Panc1 (cell line): ENCODE data around the gene MYCBPAP. TPM values are rescaled to one million over a fixed set of nuclear protein-coding genes. Genes with fewer than 3 reads are reported as not detected.

Source experiments
- ATAC-seq: fragments of 200-7000 bp; cut with Tn5 transposase; 2 replicates; pipeline ENCODE4 v1.9.1; 2020; ENCODE audit warnings: mild to moderate bottlenecking, moderate library complexity
- BruUV-seq: library from RNA; stranded (reverse); fragments of 400-500 nt; replicated peaks from 2 replicates; lab custom pipeline; 2021; lab: Mats Ljungman, UMichigan
- CTCF ChIA-PET: fragments of 300-600 bp; sonication (Branson Sonifier 250); formaldehyde crosslinking; loops from one replicate; lab custom pipeline; 2022; ENCODE audit warnings: antibody characterized with exemption; lab: Charles Lee
- POLR2A ChIA-PET: fragments of 300-600 bp; sonication (Branson Sonifier 250); formaldehyde crosslinking; loops from one replicate; lab custom pipeline; 2022; ENCODE audit warnings: antibody characterized with exemption; lab: Charles Lee
- DNase-seq: peaks from one replicate; pipeline ENCODE4 v3.0.0-alpha.2; 2010; ENCODE audit warnings: low read depth, low spot score
- H3K27ac ChIP-seq: 2 replicates; pipeline ENCODE4 v1.5.1; 2011; ENCODE audit warnings: mild to moderate bottlenecking, low read length, inconsistent platforms
- H3K27me3 ChIP-seq: fragments of 200-500 bp; sonication (Bioruptor generic); 2 replicates; pipeline ENCODE4 v1.6.0; 2014; ENCODE audit warnings: low read length, inconsistent platforms; ENCODE audit not compliant: control insufficient read depth, insufficient read depth
- H3K36me3 ChIP-seq: fragments of 200-500 bp; sonication (Bioruptor generic); 2 replicates; pipeline ENCODE4 v1.5.1; 2014; ENCODE audit warnings: inconsistent platforms, mild to moderate bottlenecking, low read length, moderate library complexity; ENCODE audit not compliant: control insufficient read depth, insufficient read depth
- H3K4me1 ChIP-seq: 2 replicates; pipeline ENCODE4 v1.5.1; 2011; ENCODE audit warnings: inconsistent platforms, mild to moderate bottlenecking, low read length, moderate library complexity; ENCODE audit not compliant: control insufficient read depth, insufficient read depth
- H3K4me3 ChIP-seq, 2 experiments: 2 replicates each; pipeline ENCODE4 v1.5.1; 2011 to 2012; ENCODE audit warnings: low read depth in 2 of 2, low read length in 2 of 2, mild to moderate bottlenecking in 2 of 2, inconsistent platforms in 1 of 2, moderate library complexity in 1 of 2
- H3K9me3 ChIP-seq: fragments of 200-500 bp; sonication (Bioruptor generic); 2 replicates; pipeline ENCODE4 v1.5.1; 2014; ENCODE audit warnings: low read depth, mild to moderate bottlenecking, inconsistent platforms, low read length, moderate library complexity; ENCODE audit not compliant: control insufficient read depth, insufficient read depth
- POLR2AphosphoS5 ChIP-seq: IDR thresholded peaks from 2 replicates; pipeline ENCODE4 v1.6.1; 2012; ENCODE audit warnings: mild to moderate bottlenecking, low read depth, low read length, moderate library complexity
- SIN3A ChIP-seq: IDR thresholded peaks from 2 replicates; pipeline ENCODE4 v1.6.1; 2012; ENCODE audit warnings: low read depth, mild to moderate bottlenecking, low read length, moderate library complexity, borderline replicate concordance; ENCODE audit not compliant: insufficient read depth
- TCF7L2 ChIP-seq: IDR thresholded peaks from 2 replicates; pipeline ENCODE4 v1.6.1; 2011; ENCODE audit warnings: mild to moderate bottlenecking, low read depth, low read length, inconsistent platforms
- in situ Hi-C: cut with HindIII; loops from 2 replicates; pipeline ENCODE4 v1.10.0; 2016; ENCODE audit warnings: low sequenced_read_pairs, low pct_unique_long_range_greater_than_20kb
- intact Hi-C: fragments of 100-400 bp; cut with micrococcal nuclease; formaldehyde crosslinking; loops from one replicate; pipeline ENCODE4 v1.10.0; 2022; ENCODE audit not compliant: unreplicated experiment
- total RNA-seq: library from RNA; stranded (reverse); gene quantifications from one replicate; pipeline ENCODE4 v1.2.1, GENCODE V29; 2021; ENCODE audit not compliant: unreplicated experiment
- TF ChIP-seq, protein P1 (sequence below), 2 experiments: IDR thresholded peaks; 2 replicates each; pipeline ENCODE4 v1.6.1; 2011 to 2012; ENCODE audit warnings: low read depth in 2 of 2, control low read depth in 1 of 2, low read length in 1 of 2, mild to moderate bottlenecking in 1 of 2, moderate library complexity in 1 of 2; ENCODE audit not compliant: insufficient read depth in 1 of 2
- TF ChIP-seq, protein P2 (sequence below): fragments of 450-650 bp; IDR thresholded peaks from 2 replicates; pipeline ENCODE4 v1.5.1; 2017; ENCODE audit warnings: mild to moderate bottlenecking

The MYCBPAP gene
- total RNA-seq, 1 experiment from 2014 or later, result 2.2 TPM

DNA sequence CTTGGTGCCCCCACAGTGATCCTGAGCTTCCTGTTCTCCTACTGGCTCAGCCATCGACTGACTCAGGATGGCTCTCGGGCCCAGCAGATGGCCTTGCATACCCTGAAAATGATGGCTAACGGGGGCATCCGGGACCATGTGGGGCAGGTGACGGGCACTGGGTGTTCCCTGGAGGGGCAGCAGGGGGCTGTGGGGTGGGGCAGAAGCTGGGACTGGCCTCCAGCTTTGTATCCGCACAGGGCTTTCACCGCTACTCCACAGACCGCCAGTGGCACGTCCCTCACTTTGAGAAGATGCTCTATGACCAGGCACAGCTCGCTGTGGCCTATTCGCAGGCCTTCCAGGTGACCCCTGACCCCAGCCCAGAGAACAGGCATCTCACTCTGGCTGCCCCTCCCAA lies 41.7 kb downstream of the MYCBPAP start:
- DNase-seq (no peak), ATAC-seq (no peak)
- H3K27me3 ChIP-seq, result no peaks in the 10 kb centered on the region
- no TSS peak for BruUV-seq
- no peak overlapping the region for H3K27ac ChIP-seq
- in situ Hi-C loops, result no loop called here
- H3K4me3 ChIP-seq, result no peak overlapping the region
- POLR2A ChIA-PET, result interaction anchor here (0.6 kb wide), 2 partner anchors 10 to 214 kb away, joined by 4 to 13 read pairs; partner anchors contain the start of gene CACNA1G
- intact Hi-C loops, result loop anchor here (2.0 to 5.0 kb wide), 2 partner anchors 77 to 292 kb away; no protein-coding TSS in a partner anchor
- no peaks in the 10 kb centered on the region for H3K36me3 ChIP-seq
- TF ChIP-seq, protein P1, sequence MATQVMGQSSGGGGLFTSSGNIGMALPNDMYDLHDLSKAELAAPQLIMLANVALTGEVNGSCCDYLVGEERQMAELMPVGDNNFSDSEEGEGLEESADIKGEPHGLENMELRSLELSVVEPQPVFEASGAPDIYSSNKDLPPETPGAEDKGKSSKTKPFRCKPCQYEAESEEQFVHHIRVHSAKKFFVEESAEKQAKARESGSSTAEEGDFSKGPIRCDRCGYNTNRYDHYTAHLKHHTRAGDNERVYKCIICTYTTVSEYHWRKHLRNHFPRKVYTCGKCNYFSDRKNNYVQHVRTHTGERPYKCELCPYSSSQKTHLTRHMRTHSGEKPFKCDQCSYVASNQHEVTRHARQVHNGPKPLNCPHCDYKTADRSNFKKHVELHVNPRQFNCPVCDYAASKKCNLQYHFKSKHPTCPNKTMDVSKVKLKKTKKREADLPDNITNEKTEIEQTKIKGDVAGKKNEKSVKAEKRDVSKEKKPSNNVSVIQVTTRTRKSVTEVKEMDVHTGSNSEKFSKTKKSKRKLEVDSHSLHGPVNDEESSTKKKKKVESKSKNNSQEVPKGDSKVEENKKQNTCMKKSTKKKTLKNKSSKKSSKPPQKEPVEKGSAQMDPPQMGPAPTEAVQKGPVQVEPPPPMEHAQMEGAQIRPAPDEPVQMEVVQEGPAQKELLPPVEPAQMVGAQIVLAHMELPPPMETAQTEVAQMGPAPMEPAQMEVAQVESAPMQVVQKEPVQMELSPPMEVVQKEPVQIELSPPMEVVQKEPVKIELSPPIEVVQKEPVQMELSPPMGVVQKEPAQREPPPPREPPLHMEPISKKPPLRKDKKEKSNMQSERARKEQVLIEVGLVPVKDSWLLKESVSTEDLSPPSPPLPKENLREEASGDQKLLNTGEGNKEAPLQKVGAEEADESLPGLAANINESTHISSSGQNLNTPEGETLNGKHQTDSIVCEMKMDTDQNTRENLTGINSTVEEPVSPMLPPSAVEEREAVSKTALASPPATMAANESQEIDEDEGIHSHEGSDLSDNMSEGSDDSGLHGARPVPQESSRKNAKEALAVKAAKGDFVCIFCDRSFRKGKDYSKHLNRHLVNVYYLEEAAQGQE (IDR thresholded peaks at IDR 0.05; ENCODE audit: insufficient read depth in 1 of 2, low read depth in 2 of 2, low read length in 1 of 2), result no peak
- no peak for TF ChIP-seq POLR2AphosphoS5
- TF ChIP-seq, protein P2, sequence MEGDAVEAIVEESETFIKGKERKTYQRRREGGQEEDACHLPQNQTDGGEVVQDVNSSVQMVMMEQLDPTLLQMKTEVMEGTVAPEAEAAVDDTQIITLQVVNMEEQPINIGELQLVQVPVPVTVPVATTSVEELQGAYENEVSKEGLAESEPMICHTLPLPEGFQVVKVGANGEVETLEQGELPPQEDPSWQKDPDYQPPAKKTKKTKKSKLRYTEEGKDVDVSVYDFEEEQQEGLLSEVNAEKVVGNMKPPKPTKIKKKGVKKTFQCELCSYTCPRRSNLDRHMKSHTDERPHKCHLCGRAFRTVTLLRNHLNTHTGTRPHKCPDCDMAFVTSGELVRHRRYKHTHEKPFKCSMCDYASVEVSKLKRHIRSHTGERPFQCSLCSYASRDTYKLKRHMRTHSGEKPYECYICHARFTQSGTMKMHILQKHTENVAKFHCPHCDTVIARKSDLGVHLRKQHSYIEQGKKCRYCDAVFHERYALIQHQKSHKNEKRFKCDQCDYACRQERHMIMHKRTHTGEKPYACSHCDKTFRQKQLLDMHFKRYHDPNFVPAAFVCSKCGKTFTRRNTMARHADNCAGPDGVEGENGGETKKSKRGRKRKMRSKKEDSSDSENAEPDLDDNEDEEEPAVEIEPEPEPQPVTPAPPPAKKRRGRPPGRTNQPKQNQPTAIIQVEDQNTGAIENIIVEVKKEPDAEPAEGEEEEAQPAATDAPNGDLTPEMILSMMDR, result no peak
- TF ChIP-seq SIN3A, result no peak
- no peak for TF ChIP-seq TCF7L2
- peaks cover 12% of the 10 kb centered on the region for H3K4me1 ChIP-seq
- no peaks in the 10 kb centered on the region for H3K9me3 ChIP-seq
- CTCF ChIA-PET, result interaction anchor here (0.6 to 3.2 kb wide), 5 partner anchors 10 to 89 kb away, joined by 3 to 34 read pairs (median 4); partner anchors contain the start of gene CACNA1G

DNA sequence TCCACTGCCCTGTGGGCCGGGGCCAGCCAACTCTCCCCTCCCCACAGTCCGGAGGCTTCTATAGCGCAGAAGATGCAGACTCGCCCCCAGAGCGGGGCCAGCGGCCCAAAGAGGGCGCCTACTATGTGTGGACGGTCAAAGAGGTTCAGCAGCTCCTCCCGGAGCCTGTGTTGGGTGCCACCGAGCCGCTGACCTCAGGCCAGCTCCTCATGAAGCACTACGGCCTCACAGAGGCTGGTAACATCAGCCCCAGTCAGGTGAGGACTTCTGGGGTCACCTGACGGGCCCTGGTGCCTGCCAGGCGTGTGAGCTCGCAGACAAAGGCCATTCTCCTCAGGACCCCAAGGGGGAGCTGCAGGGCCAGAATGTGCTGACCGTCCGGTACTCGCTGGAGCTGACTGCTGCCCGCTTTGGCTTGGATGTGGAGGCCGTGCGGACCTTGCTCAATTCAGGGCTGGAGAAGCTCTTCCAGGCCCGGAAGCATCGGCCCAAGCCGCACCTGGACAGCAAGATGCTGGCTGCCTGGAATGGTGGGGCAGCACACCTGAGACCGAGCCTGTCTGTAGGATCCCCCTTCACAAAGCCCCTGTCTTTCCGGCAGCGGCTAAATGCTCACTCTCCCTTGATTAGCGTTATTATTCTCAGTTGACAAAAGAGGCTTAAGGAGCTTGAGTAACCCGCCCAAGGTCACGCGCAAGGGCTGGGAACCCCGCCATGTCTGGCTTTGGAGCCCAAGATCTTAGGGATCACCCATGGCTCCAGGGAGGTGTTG lies 42.6 kb downstream of the MYCBPAP start:
- Histone ChIP-seq H3K27me3 (no peaks in the 10 kb centered on the region), H3K9me3 (no peaks in the 10 kb centered on the region), H3K27ac (no peak overlapping the region), H3K36me3 (no peaks in the 10 kb centered on the region), H3K4me1 (peaks cover 12% of the 10 kb centered on the region), H3K4me3 (no peak overlapping the region)
- CTCF ChIA-PET, result interaction anchor here (0.6 to 3.2 kb wide), 11 partner anchors 9 to 351 kb away, joined by 3 to 34 read pairs (median 7); partner anchors contain the start of gene CACNA1G
- POLR2A ChIA-PET, result no interaction called here
- BruUV-seq, result no TSS peak
- intact Hi-C loops, result loop anchor here (2.0 kb wide), 1 partner anchor 76 kb away; no protein-coding TSS in a partner anchor
- TF ChIP-seq, protein P2, result peak; percentile 90
- TF ChIP-seq TCF7L2 (no peak), POLR2AphosphoS5 (no peak)
- DNase-seq, result no peak
- ATAC-seq, result peak; percentile 66
- in situ Hi-C loops, result no loop called here
